T-helper 9 cell (primary cell): Measurements from ENCODE around the gene FAM111A.
A peak's percentile ranks its signal among the peaks of the same experiment; 100 is the strongest.
"Not testable (repeated sequence)": the region's sequence is repeated elsewhere in the genome, so short reads cannot be mapped to it uniquely, and the experiment has no call there.

Experiments used
- DNase-seq: peaks from one replicate; pipeline ENCODE4 v3.0.0-alpha.2; 2020
- total RNA-seq, 2 donors: gene quantifications; one replicate each; lab custom pipeline; 2026; lab: John Stamatoyannopoulos, UW

Gene FAM111A
- total RNA-seq = 103 to 116 reads per million in 2 donors

- DNase-seq = peak; percentile 84
Measured at GRCh38 chr11:59142530-59143507, at the start of gene FAM111A. Gene FAM111A, plus strand, starts transcription at chr11:59142856. Its CDS starts 6,017 bp downstream, at chr11:59148873.

- DNase-seq = not testable (repeated sequence)
Measured at GRCh38 chr11:59093576-59093975, 49.1 kb upstream of the FAM111A start.

- DNase-seq = not testable (repeated sequence)
Measured at GRCh38 chr11:59095225-59095624, 47.4 kb upstream of the FAM111A start.

GRCh38 chr11:59095972-59096575, 46.6 kb upstream of the FAM111A start:
- DNase-seq = not testable (repeated sequence)

- peak; percentile 58 for DNase-seq
Measured at GRCh38 chr11:59097113-59097708, 45.4 kb upstream of the FAM111A start.

GRCh38 chr11:59097938-59098337, 44.7 kb upstream of the FAM111A start:
- not testable (repeated sequence) for DNase-seq

- DNase-seq = peak; percentile 27
Measured at GRCh38 chr11:59102259-59102765, 40.3 kb upstream of the FAM111A start.

GRCh38 chr11:59106363-59107336, 36.0 kb upstream of the FAM111A start, which contains the start of gene FAM111B:
Gene FAM111B, plus strand, starts transcription at chr11:59107237. Its CDS starts 2,389 bp downstream, at chr11:59109626.
- DNase-seq = peak; percentile 28

- DNase-seq = not testable (repeated sequence)
Measured at GRCh38 chr11:59107721-59108120, 34.9 kb upstream of the FAM111A start.

GRCh38 chr11:59112494-59112893, 30.2 kb upstream of the FAM111A start:
- DNase-seq = no peak

GRCh38 chr11:59114344-59114743, 28.3 kb upstream of the FAM111A start:
- DNase-seq = no peak

GRCh38 chr11:59115553-59115952, 27.1 kb upstream of the FAM111A start:
- no peak for DNase-seq

- no peak for DNase-seq
Measured at GRCh38 chr11:59117774-59118173, 24.9 kb upstream of the FAM111A start.

GRCh38 chr11:59119826-59120225, 22.8 kb upstream of the FAM111A start:
- no peak for DNase-seq

- DNase-seq = peak; percentile 89
Measured at GRCh38 chr11:59135648-59136461, 6.8 kb upstream of the FAM111A start.

GRCh38 chr11:59136551-59136950, 6.1 kb upstream of the FAM111A start:
- DNase-seq = not testable (repeated sequence)

- no peak for DNase-seq
Measured at GRCh38 chr11:59137190-59137589, 5.5 kb upstream of the FAM111A start.

- no peak for DNase-seq
Measured at GRCh38 chr11:59138643-59139042, 4.0 kb upstream of the FAM111A start.

GRCh38 chr11:59141191-59141590, 1.5 kb upstream of the FAM111A start:
- DNase-seq = no peak

- no peak for DNase-seq
Measured at GRCh38 chr11:59141673-59142460, 789 bp upstream of the FAM111A start.
